EH (cell line): Measurements from ENCODE around the gene ABLIM2.

Source experiments
- DNase-seq: peaks from one replicate; pipeline ENCODE4 v3.0.0-alpha.2; 2015; ENCODE audit warnings: low read depth

The ABLIM2 gene

DNA sequence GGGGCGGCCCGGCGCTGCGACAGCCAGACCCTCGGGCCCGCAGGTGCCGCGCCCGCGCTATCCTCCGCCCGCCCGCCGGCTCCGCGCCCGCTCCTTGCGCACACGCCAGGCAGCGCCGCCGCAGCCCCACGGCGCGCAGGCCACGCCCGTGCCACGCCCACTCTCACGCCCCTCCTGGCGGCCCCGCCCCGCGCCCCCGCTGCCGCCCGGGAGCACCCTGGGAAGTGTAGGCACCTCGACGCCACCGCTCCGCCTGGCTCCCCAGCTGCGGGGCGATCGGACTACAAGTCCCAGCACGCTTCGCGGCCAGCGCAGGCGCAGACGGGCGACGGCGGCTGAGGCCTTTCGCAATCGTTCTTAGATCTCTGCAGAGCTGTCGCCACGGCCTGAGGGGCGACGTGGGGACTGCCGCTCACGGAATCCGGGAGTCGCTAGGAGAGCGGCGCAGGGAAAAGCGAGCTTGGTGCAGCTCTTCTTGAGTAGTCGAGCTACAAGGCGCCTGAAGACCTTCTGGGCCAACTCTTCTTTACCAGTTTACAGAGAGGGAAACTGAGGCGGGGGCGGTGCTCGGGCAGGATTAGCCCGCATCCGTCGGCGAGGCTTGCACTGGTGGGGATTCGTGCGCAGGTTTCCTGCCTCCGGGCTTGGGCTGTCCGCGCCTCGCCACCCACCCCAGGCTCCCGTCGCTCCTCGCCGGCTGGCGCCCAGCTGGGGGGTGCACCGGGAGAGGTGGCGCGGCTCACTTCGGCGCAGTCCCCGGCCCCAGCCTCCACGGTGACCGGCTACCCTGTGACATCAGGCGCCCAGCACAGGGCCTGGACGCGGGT, at the start of gene ABLIM2:
Gene ABLIM2, minus strand, starts transcription at position 104 of the 827 bp plus-strand sequence. CDS start 124 bp downstream, outside the sequence.
- DNase-seq = peak; percentile 97

DNA sequence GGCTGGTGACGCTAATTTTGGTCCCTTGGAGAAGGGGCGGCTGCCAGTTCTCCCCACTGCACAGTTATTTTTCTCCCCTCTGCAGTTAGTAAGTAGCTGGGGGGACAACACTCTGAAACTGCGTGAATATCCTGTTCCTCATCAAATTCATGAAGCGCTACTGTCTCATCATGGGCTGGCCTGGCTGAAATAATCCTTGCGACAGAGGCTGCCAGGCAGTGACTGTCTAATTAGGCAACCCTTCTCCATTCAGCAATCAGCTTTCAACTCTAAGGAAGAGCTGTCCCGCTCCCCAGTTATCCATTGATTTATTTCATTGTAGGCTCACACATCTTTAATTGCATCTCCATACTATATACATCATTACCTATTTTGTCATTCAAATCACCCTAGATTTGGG, 48.7 kb upstream of the ABLIM2 start:
- no peak for DNase-seq

DNA sequence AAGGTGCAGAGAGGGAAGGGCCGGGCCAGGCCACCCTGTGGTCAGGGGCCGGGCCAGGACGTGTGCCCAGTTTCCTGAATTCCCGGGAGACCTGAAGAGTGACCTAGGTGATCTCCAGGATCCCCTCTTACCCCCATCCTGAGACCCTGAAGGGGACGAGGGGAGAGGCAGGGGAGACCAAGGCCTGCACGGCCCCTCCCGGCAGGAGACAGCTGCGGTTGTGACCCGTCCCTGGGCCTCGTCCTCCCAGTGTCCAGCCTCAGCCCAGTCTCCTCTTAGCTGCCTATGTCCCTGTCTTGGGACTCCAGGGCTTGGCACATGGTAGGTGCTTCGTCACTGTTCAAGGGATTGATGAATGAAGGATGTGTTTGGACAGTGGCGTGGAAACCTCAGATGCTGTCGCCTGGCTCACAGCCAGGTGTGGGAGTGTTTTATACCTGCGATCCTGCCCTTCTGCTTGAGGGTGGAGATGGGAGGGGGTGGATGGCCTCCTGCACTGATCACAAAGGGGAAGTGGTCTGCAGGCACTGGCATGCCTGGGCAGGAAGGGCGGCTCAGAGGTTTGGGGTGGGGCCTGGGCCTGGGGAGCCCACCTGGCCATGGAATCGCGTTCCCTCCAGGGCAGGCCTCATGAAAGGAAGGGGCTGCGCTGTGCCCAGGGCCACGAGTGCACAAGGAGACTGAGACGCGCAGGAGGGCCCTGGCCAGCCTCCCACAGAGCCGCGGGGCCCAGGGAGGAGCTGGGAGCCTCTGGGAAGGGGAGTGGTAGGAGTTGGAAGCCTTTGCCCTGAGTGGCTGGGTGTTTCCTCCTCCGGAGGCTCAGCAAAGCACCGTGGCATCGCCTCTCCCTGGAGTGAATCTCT, 47.4 kb upstream of the ABLIM2 start:
- no peak for DNase-seq

DNA sequence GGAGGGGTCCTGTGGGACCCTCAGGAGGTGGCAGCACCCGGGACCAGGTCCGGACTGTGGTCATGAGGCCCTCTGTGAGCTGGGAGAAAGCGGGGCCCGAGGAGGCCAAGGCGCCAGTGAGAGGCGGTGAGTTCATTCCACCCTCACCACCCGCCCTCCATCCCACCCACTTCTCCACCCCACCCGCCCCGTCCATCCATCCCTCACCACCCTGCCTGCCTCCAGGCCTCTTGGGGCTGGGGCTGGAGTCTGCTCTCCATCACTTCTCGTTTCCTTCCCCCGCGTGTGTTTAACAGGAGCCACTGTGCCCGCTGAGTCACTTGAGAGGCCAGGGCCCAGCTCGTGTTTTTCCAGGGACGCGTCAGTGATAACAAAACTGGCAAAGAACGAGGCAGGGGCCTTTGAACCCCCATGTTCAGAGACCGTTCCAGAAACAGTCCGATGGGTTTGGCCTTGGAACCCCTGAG, 46.7 kb upstream of the ABLIM2 start:
- DNase-seq = no peak

DNA sequence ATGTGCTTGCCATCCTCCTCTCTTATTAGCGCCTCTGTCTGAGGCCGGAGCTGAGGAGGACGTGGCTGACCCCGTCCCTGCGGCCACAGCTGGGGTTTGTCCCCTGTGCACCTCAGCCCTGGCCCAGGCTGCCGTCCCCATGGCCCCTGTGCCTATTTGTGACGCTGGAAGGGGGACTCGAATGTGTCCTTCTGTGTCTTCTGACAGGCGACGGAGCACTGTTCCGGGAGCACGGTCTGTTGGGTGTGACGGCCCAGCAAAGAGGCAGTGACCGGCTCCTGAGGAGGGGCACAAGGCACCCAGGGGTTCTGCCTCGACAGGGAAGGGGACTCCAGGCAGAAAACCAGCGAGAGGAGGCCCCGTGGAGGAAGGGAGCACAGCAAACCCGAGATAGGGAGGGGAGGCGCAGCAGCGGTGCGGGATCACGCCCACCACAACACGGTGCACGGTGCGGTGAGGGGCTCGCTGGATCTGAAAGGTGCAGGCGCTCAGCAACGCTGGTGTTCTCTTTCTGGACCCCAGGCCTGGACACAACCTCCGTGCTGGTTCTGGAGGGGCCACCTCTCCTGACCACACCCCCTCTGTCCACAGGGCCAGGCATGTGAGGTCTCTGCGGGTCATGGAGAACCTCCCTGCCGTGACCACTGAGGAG, 46.1 kb upstream of the ABLIM2 start:
- DNase-seq = no peak

DNA sequence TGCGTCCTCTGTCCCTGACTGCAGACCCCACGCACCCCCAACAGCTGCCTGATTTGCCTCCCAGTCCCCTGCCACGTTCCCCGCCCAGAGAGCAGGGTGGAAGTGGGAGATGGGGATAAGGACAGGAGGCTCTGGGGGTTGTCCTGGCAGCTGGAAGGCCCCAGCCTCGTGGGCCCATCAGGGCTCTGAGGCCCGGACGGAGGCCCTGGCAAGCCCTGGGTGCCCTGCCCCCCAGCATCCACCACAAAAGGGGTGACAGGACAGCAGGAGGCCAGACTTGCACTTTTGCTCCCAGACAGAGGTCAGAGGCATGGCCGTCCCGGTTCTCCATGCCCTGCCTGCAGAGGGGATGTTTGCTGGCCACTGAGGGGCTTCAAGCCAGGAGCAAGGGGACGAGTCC, 45.2 kb upstream of the ABLIM2 start:
- DNase-seq = no peak

DNA sequence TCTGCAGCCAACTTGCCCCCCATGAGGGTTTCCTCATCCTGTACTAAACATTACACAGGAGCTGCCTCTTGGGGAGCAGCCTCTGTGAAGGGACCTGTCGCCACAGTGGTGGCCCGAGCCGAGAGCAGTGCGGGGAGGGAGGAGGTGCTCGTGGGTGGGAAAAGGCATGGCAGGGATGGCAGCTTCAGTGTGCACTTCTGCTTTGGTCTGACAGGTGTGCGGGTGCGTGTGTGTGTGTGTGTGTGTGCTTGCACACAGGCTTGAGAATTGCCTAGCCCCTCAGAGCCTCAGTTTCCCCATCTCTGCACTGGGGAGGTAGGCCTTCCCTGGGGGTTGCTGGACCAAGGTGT, 44.4 kb upstream of the ABLIM2 start:
- DNase-seq = no peak

DNA sequence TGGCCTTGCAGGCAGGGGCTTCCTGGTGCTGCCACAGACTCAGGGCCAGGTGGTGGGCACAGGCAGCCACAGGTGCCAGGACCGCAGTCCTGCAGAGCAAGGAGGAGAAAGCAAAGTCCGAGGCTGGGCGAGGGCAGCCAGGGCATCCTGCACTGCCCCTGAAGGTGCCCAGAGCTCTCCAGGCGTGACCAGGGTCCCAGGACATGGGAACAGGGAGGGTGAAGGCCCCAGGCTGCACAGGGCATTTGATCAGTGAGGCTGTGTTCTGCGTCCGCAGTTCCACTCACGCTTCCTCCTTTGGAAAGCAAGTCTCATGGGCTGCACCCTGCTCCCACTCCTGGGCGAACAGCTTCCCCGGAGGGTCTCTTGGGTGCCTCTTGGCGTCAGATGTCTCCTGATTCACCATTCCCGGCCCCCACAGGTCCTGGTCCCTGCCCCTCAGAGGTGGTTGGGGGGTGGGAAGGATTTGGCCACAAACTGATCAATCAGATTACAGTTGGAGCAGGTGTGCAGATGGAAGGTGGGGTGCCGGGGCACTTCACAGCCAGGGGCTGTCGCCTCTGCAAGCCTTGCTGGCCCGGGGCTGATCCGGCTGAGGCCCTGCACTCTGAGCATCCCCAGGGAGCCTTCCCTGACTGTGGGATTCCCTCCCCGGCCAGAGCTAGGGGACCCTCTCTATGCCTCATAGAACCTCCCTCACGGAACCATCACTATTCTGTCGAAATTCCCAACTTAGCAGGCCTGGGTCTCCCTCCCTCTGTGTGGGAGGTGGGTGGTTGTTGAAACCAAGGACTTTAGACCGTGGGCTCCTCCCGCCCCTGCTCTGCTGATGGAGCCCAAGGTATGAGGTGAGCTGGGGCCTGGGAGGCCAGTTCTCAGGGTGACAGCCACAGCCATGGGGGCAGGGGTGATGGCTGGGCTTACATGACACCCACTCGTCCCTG, 43.8 kb upstream of the ABLIM2 start:
- no peak for DNase-seq

DNA sequence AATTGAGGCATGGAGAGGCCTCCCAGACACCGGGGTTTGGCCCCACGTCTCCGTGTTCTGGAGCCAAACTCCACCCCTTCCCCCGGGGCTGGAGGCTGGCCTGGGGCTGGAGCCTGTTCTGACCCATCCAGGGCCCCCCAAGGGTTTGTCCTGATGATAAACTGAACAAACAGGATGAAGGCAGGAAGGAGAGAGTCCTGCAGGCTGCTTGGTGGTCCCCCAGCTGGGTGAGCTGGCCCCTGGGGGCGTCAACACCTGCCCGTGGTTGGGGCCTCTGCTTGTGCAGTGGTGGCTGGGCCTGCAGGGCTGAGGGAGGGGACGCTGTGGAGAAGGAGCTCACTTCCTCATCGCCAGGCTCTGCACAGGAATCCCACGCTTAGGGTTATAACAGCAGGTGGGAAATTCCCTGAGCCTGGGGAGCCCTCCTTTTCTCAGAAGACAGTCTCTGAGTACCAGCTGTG, 42.7 kb upstream of the ABLIM2 start:
- no peak for DNase-seq

DNA sequence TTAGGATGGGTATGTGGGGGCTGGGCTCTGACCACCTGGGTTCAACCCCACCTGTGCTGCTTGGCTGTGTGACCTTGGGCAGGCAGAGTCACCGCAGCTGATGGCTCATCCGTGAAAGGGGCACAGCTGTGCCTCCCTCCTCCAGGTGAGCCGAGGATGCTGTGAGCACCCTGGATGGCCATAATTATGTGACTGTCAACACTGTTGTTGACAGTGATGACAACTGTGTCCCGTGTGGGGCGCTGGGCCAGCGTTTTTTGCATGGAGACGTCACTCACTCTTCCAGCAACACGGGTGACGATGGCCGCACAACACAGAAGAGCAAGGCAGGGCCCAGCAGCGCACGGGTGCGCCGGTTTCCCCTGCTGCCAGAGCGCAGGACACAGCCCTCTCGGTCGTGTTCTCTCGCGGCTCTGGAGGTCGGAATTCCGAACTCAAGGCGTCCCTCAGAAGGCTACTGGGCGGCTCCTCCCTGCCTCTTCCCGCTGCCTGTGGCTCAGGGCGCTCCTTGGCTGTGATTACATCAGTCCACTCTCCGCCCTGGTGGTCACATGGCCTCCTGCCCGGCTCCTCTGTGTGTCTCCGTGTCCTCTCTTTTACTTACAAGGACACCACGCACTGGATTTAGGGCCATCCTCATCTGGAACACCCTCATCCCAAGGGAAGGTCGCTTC, 41.8 kb upstream of the ABLIM2 start:
- peak; percentile 34 for DNase-seq

DNA sequence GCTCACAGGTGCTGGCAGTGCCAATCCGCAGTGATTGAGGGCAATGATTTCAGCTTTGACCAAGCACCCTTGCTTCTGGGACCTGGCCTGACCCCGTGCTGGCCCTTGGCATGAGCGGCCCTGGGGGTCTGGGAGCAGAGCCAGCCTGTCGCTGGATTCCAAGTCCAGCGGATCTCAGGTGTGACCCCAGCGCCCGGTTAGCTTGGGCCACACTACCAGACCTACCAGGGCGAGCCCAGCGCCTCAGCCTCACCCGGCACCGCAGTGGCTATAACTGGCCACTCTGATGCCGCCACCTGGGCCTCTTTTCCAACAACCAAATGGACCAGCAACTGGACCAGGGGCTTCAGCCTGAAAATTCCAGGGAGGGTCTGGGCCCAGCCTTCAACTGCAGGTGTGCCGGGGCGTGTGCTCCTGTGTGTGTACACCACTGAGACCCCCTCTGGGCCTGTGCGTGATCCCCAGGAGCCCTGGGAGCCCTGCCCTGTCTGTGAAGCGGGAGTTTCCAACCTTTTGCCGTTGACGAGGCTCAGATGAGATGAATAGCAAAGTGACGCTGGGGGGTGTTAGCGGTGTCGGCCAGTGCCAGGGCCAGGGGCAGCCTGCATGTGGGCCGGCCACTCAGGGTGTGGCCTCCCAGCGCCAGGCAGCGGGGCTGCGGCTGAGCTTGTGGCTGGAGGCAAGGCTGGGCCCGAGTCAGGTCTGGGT, 41.1 kb upstream of the ABLIM2 start:
- no peak for DNase-seq

DNA sequence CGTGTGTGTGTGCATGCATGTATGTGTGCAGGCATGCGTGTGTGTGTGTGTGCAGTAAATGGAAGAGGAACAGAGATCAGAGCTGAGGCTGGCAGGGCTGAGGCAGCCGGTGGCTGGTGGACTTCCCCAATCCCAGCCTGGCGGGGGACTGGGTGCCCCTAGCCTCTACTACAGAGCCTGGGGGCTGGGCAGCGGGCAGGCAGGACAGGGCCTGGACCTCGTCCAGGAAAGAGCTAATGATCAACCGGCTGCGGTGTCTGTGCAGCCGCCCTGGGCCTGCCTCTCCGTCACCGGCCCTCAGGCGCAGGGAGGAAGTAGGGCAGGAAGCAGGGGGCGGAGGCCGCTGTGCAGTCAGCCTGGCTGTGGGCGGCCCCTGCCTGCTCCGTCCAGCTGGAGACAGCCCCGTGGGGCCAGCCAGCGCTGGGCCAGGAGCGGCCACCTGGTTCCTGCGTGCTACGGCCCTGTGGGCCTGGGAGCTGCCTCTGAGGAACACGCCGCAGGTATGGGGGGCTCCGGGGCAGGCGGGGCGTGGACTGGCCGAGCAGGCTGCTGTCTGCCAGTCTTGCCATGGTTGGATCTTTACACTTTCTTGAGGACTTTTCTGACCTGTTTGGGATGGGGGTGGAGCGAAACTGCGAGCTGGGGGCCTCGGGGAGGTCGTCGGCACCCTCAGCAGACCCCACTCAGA, 40.4 kb upstream of the ABLIM2 start, which contains the start of gene SH3TC1:
Gene SH3TC1, plus strand, starts transcription at position 385 of the 688 bp plus-strand sequence. CDS start 5,905 bp downstream, outside the sequence.
- peak; percentile 90 for DNase-seq

DNA sequence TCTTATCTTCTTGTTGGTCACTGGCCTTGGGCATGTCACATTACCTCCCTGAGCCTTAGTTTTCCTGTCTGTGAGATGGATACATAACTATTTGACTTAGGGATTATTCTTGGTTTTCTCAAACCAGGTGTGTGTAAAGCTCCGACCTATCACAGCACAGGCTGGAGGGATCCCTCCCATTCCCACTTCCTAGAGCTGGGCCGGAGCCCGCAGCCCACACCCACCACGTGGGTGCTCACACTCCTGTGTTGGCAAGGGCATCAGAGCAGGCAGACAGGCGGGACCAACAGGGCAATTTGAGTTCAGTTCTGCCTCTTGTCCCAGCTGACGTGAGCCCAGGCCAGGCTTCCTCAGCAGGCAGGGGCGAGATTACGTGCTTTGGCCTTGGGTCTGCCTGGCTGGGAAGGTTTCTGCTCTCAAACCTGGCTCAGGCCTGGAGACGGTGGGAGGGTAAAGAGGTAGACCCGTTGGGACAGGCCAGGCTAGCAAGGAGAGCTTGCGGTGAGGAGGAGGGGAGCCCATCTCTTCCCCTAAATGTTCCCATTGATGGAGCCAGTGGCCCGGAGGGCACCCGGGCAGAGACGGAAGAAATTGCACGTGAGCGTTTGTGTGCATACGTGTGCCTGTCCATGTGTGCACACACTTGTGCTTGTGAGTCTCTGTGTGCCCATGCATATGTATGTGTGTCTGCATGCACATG, 39.7 kb upstream of the ABLIM2 start:
- DNase-seq = no peak

DNA sequence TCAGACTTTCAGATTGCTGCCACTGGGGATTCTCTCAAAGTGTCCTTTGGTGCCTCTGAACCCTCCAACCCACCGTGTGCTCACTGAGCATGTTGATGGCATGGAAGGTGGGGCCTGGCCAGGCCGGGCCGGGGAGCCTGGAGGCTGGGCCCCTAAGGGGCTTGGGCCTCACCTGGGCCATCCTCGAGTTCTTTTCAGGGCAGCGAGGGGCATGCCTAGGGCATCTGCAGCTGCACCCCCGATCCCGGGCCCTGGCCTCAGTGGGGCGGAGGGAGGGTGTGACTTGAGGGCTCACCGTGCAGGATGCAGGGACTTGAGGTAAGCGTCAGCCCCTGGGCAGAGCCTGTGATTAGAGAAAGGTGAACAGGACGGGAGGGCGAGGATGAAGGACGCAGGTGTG, 38.9 kb upstream of the ABLIM2 start:
- DNase-seq = no peak

DNA sequence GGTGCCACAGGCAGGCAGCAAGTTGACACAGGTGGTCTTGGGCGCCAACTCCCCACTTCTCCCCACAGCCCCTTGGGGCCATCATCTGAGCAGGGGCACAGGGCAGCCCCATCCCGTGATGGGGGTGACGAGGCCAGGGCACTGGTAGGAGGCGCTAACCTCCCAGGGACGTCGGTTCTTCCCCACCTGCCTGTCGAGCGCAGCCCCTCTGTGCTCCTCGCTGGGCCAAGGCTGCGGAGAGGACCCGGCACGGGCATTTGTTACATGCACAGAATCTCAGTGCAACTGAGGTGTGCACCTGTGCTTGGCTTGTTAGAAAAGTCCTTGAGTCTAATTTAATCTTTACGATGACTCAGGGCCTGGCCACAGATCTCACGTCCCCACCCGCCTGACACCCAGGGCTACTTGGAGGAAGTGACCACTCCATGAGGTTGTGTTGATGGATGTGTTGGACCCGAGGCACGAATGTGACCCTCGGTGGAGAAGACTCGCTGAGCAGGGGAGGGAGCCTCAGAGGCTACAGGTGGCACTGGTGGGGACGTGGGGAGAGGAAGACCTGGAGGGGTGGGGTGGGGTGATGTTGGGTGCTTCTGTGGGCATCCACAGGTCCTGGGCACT, 37.3 kb upstream of the ABLIM2 start:
- DNase-seq = no peak

DNA sequence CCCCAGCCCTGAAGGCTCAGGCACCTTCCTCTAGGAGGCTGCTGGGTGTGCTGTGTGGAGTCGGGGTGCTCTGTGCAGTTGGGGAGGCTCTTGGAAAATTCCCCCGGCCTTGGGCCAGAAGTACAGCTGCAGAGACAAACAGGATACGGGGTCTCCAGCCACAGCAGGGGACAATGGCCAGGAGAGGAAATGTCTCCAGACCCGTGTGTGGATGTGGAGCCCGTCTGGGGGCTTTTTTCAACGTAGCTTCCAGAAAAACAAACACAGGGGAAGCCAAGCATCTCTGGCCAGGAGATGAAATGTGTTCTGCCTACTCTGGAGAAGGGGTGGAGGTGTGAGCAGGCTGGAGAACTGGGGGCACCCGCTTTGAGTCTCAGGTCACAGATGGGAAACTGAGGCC, 36.8 kb upstream of the ABLIM2 start:
- DNase-seq = no peak

DNA sequence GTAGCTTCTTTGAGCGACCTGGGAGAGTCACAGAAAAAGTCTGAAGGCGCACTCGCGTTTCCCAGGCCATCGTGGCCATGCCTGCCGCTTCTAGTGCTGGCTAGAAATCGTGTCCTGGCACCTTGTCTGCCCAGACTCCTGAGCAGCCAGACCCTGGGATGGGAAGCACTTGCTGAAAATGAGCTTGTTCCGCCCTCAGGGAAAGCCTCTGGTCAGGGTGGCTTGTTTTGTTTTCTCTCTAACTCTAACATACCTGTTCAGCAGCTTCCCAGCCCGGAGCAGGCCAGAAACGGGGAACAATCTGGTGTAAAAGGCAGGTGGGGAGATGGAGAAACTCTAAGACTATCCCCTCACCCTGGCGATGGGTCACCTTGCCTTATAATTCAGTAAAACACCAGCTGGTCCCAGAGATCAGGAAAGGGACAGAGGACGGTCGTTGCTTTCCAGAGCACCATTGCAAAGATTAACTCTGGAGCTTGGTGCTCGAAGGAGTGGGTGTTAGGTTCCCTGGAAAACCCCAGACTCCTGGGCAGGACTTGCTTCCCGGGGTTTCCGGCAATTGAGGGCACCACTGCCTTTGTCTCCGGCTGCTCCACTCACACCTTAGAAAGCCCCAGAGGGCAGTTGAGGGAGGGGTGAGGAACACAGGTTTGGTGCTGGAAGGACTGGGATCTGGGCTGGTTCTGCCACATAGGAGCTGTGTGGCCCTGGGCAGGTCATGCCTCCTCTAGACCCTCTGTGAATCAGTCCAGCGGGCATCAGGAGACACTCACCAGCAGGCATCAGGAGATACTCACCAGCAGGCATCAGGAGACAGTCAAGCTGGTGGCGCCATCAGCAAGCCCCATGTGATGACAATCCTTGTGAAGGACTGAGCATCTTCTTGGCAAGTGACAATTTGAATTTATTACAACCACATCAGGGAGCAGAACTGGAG, 36.0 kb upstream of the ABLIM2 start:
- DNase-seq = no peak
